Central memory CD8-positive, alpha-beta T cell (primary cell): ENCODE measurements around the gene HBQ1.

Experiments used
- ATAC-seq: fragments of 150-1000 bp; cut with Tn5 transposase; replicated peaks from 2 replicates; pipeline ENCODE4 v1.10.0; 2022; ENCODE audit warnings: mild to moderate bottlenecking, moderate FRiP score, moderate number of reproducible peaks; ENCODE audit not compliant: poor library complexity, severe bottlenecking; ENCODE audit errors: extremely low read depth
- DNase-seq, 2 donors: peaks; one replicate each; pipeline ENCODE4 v3.0.0; 2021; ENCODE audit warnings: low spot score in 2 of 2
- H3K27ac Mint-ChIP-seq: one replicate; pipeline ENCODE4 v1.8.0; 2022; ENCODE audit warnings: low read depth, mild to moderate bottlenecking, moderate library complexity, mixed read lengths
- H3K27me3 Mint-ChIP-seq: one replicate; pipeline ENCODE4 v1.8.0; 2022; ENCODE audit warnings: mixed read lengths
- H3K36me3 Mint-ChIP-seq: one replicate; pipeline ENCODE4 v1.8.0; 2022; ENCODE audit warnings: mild to moderate bottlenecking, moderate library complexity, mixed read lengths; ENCODE audit not compliant: insufficient read depth
- H3K4me1 Mint-ChIP-seq: one replicate; pipeline ENCODE4 v1.8.0; 2022; ENCODE audit warnings: mixed read lengths
- H3K4me3 Mint-ChIP-seq: one replicate; pipeline ENCODE4 v1.8.0; 2022; ENCODE audit warnings: mild to moderate bottlenecking, moderate library complexity, mixed read lengths
- H3K9me3 Mint-ChIP-seq: one replicate; pipeline ENCODE4 v1.8.0; 2022; ENCODE audit warnings: mixed read lengths

Gene HBQ1

DNA sequence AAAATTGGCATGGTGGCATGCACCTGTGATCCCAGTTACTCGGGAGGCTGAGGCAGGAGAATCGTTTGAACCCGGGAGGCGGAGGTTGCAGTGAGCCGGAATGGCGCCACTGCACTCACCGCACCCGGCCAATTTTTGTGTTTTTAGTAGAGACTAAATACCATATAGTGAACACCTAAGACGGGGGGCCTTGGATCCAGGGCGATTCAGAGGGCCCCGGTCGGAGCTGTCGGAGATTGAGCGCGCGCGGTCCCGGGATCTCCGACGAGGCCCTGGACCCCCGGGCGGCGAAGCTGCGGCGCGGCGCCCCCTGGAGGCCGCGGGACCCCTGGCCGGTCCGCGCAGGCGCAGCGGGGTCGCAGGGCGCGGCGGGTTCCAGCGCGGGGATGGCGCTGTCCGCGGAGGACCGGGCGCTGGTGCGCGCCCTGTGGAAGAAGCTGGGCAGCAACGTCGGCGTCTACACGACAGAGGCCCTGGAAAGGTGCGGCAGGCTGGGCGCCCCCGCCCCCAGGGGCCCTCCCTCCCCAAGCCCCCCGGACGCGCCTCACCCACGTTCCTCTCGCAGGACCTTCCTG lies at the start of gene HBQ1:
HBQ1 (plus strand) TSS at position 359 of the 575 bp plus-strand sequence; CDS start at position 387, 28 bp downstream.
- no peak for DNase-seq
- Mint-ChIP-seq H3K4me3 (peak within 1 kb of the TSS; percentile 48), H3K4me1 (no peaks in the 10 kb centered on the region), H3K36me3 (peaks cover 4% of the 10 kb centered on the region), H3K27me3 (peaks cover 22% of the 10 kb centered on the region), H3K9me3 (no peaks in the 10 kb centered on the region), H3K27ac (no peak within 1 kb of the TSS)
- no peak for ATAC-seq

DNA sequence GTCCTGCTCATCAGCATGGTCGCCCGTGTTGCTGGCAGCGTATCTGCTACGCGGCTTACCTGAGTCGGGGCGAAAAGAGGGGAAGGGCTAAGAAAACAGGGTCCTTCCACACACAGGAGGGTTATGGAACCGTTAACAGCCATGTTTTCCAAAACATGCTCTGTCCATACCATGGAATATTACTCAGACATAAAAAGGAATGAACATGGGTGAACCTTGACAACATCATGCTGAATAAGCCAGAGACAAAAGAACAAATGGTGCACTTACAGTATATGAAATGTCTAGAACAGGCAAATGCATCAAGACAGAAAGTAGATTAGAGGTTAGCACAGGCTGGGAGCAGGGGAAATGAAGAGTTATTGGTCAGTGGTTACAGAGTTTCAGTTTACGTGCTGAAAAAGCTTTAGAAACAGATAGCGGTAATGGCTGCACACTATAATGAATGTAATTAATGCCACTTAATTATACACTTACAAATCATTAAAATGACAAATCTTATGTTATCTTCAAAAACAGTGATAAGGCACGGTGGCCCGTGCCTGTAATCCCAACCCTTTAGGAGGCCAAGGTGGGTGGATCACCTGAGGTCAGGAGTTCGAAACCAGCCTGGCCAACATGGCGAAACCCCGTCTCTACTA lies 49.6 kb upstream of the HBQ1 start:
- ATAC-seq = no peak
- H3K36me3 Mint-ChIP-seq = peaks cover 10% of the 10 kb centered on the region
- peaks cover 25% of the 10 kb centered on the region for H3K4me1 Mint-ChIP-seq
- no peak overlapping the region for H3K4me3 Mint-ChIP-seq
- no peaks in the 10 kb centered on the region for H3K27me3 Mint-ChIP-seq
- no peak overlapping the region for H3K27ac Mint-ChIP-seq
- DNase-seq = no peak
- no peaks in the 10 kb centered on the region for H3K9me3 Mint-ChIP-seq

DNA sequence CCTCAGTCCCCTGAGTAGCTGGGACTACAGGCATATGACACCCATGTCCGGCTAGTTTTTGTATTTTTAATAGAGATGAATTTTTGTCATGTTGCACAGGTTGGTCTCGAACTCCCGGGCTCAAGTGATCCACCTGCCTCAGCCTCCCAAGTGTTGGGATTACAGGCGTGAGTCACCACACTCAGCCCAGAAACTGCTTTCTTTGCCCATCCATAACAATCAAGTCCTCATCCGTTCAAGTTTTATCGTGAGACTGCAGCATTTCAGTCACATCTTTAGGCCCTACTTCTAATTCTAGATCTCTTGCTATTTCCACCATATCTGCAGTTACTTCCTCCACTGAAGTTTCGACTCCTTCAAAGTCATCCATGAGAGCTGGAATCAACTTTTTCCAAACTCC lies 48.1 kb upstream of the HBQ1 start:
- peaks cover 6% of the 10 kb centered on the region for H3K36me3 Mint-ChIP-seq
- H3K9me3 Mint-ChIP-seq = no peaks in the 10 kb centered on the region
- H3K4me3 Mint-ChIP-seq = no peak overlapping the region
- peaks cover 32% of the 10 kb centered on the region for H3K4me1 Mint-ChIP-seq
- no peaks in the 10 kb centered on the region for H3K27me3 Mint-ChIP-seq
- no peak for ATAC-seq
- no peak overlapping the region for H3K27ac Mint-ChIP-seq
- no peak for DNase-seq

DNA sequence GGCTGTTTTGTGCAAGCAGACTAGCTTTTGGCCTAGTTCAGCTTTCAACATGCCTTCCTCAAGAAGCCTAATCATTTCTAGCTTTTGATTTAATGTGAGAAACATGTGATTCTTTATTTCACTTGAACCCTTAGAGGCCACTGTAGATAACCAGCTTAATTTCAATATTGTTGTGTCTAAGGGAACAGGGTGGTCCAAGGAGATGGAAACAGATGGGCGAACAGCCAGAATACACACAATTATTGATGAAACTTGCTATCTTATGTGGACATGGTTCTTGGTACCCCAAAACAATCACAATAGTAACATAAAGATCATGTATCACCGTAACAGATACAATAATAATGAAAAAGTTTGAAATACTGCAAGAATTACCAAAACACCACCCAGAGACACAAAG lies 46.5 kb upstream of the HBQ1 start:
- H3K4me1 Mint-ChIP-seq = peaks cover 32% of the 10 kb centered on the region

DNA sequence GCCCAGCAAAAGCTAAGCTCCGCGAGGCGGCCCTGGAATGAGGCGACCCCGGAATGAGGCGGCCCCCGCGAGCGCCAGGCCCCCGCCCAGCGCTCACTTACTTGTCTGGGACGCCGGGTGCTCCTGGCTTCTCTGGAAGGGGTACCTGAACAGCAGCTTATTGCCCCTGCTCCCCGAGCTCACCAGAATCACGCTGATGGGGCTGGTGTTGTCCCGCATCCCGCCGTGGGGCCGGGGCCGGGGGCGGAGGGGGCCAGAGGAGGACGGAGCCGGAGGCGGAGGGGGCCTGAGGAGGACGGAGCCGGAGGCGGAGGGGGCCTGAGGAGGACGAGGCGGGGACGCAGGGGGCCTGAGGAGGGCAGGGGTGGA lies 42.2 kb upstream of the HBQ1 start:
- ATAC-seq = peak; percentile 20
- DNase-seq = peak in 1 of 2 donors; percentile 17
- H3K4me1 Mint-ChIP-seq = peaks cover 18% of the 10 kb centered on the region

More for the DNA sequence above, 46.5 kb upstream of the HBQ1 start:
- ATAC-seq (no peak), DNase-seq (no peak)
- H3K27me3 Mint-ChIP-seq = no peaks in the 10 kb centered on the region
- H3K9me3 Mint-ChIP-seq = no peaks in the 10 kb centered on the region
- peaks cover 12% of the 10 kb centered on the region for H3K36me3 Mint-ChIP-seq
- H3K27ac Mint-ChIP-seq = no peak overlapping the region
- H3K4me3 Mint-ChIP-seq = no peak overlapping the region

DNA sequence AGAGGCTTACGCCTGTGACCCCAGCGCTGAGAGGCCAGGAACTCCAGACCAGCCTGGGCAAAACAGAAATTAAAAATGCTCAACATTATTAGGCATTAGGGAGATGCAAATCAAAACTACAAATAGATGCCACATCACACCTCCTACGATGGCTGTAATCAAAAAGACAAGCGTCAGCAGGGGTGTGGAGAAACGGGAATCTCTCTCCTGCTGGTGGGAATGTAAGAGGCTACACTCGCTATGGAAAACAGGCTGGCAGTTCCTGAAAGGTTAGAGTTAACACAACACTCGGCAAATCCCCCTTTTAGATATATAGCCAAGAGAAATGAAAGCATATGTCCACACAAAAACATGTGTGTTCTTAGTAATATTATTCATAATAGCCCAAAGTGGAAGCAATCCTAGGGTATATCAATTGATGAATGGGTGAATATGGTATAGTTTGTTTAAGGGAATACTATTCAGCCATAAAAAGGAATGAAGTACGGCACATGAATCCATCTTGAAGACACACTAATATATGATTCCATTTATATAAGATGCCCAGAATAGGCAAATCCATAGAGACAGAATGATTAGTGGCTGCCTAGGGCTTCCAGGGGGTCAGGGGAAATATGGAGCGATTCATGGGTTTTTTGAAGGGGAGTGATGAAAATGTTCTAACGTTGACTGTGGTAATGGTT lies 39.9 kb upstream of the HBQ1 start:
- H3K27me3 Mint-ChIP-seq = peaks cover 18% of the 10 kb centered on the region
- H3K4me1 Mint-ChIP-seq = peaks cover 7% of the 10 kb centered on the region
- peaks cover 14% of the 10 kb centered on the region for H3K36me3 Mint-ChIP-seq
- DNase-seq (no peak), ATAC-seq (no peak)
- no peak overlapping the region for H3K27ac Mint-ChIP-seq
- no peaks in the 10 kb centered on the region for H3K9me3 Mint-ChIP-seq
- H3K4me3 Mint-ChIP-seq = peak overlapping the region; percentile 40

More for the DNA sequence above, 42.2 kb upstream of the HBQ1 start:
- H3K27ac Mint-ChIP-seq = peak overlapping the region; percentile 96
- H3K27me3 Mint-ChIP-seq = no peaks in the 10 kb centered on the region
- H3K4me3 Mint-ChIP-seq = peak overlapping the region; percentile 83
- H3K36me3 Mint-ChIP-seq = peaks cover 16% of the 10 kb centered on the region
- no peaks in the 10 kb centered on the region for H3K9me3 Mint-ChIP-seq

DNA sequence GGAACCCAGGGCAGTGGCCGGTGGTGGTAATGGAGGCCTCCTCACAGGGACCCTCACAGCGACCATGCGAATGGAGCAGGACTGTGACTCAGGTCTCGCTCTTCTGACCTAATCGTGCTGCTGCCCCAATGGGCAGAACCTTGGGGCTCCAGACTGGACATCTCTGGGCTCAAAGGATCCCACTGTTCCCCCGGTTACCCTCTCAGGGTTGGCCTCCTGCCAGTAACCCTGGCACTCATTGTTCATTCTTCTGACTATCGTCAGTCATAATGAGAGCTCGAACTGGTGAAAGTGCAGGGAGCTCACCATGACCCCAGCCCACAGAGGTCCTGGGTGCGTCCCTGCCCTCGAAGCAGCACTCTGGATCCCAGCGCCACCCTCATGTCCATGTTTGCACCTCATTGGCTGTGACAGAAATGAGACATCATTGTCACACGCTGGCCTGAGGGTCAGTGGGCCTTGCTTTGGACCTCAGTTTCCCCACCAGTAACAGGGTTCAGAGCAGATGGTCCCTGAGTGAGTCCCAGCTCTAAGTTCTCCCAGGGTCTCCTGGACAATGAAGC lies 37.8 kb upstream of the HBQ1 start:
- Mint-ChIP-seq H3K9me3 (no peaks in the 10 kb centered on the region), H3K36me3 (peaks cover 14% of the 10 kb centered on the region), H3K4me3 (no peak overlapping the region), H3K4me1 (no peaks in the 10 kb centered on the region), H3K27me3 (peaks cover 28% of the 10 kb centered on the region), H3K27ac (no peak overlapping the region)
- no peak for ATAC-seq
- no peak for DNase-seq

DNA sequence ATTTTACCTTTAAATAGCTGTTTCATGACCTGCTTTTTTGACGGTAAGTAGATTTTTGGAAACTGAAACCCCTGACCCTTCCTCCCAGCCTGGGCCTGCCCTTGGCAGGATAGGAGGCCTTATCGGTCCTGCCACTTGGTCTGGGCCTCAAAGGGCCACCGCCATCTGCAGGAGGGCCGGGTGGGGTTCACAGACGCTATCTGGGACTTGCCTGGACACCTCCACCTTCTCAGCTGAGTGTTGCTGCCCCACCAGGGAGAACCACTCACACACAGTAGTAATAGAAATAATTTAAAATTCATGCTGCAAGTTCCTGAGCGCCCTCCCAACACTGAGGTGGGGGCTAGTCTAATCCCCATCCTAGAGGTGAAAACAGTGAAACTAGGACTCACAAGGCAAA lies 37.2 kb upstream of the HBQ1 start:
- H3K4me1 Mint-ChIP-seq = no peaks in the 10 kb centered on the region
- ATAC-seq (no peak), DNase-seq (no peak)
- peaks cover 11% of the 10 kb centered on the region for H3K36me3 Mint-ChIP-seq
- no peaks in the 10 kb centered on the region for H3K9me3 Mint-ChIP-seq
- no peak overlapping the region for H3K27ac Mint-ChIP-seq
- no peak overlapping the region for H3K4me3 Mint-ChIP-seq
- H3K27me3 Mint-ChIP-seq = peaks cover 28% of the 10 kb centered on the region

DNA sequence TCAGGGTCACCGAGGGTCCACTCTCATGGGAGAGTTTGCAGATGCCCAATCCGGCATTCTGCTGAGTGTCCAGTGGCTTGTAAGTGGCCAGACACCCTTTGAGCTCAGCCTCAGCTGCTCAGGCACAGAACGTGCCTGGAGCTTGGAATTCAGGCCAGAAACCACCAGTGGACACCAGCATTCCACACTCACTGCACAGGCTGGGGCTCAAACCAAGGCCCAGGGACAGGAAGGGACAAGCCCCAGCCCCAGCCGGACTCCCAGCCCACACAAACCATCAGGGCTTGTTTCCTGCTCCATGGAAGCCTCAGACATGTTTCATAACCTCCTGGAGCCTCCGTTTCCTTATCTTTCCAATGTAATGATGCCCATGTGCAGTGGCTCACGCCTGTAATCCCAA lies 36.8 kb upstream of the HBQ1 start:
- ATAC-seq = no peak
- Mint-ChIP-seq H3K4me1 (no peaks in the 10 kb centered on the region), H3K36me3 (peaks cover 10% of the 10 kb centered on the region), H3K27ac (no peak overlapping the region), H3K4me3 (no peak overlapping the region), H3K27me3 (peaks cover 28% of the 10 kb centered on the region), H3K9me3 (no peaks in the 10 kb centered on the region)
- no peak for DNase-seq

DNA sequence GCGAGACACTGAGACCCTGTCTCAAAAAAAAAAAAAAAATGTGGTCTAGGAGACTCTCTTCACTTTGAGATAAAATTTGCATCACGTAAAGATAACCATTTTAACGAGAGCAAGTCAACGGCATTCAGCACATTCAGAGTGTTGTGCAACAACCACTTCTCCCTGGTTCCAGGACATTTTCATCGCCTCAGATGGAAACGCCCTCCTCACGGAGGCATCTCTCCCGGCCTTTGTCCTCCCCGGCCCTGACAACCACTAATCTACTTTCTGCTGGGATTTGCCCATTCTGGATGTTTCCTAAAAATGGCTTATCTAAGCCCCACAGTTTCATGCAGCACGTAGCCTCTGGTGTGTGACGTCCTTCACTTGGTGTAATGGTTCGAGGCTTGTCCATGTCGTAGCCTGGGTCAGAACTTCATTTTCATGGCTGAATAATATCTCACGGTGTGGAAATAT lies 35.4 kb upstream of the HBQ1 start:
- DNase-seq = no peak
- H3K36me3 Mint-ChIP-seq = peaks cover 6% of the 10 kb centered on the region
- no peak for ATAC-seq
- no peaks in the 10 kb centered on the region for H3K4me1 Mint-ChIP-seq
- H3K9me3 Mint-ChIP-seq = no peaks in the 10 kb centered on the region
- H3K4me3 Mint-ChIP-seq = no peak overlapping the region
- peaks cover 28% of the 10 kb centered on the region for H3K27me3 Mint-ChIP-seq
- no peak overlapping the region for H3K27ac Mint-ChIP-seq

DNA sequence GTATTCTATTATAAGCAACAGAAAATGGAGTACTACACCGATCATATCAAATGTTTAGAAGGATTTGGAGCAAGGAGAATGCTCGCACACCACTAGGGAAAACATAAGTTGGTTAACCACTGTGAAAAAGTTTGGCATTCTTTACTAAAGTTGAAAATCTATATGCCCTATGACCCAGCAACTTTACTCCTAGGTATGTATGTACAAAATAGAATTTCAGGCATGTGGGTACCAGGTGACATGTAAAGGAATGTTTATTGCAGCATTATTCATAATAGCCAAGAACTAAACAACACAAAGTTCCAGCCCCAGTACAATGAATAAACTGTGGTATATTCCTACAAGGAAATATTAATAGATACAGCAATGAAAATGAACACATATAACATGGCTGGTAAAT lies 33.6 kb upstream of the HBQ1 start:
- no peak for ATAC-seq
- Mint-ChIP-seq H3K27ac (no peak overlapping the region), H3K9me3 (no peaks in the 10 kb centered on the region), H3K4me1 (no peaks in the 10 kb centered on the region), H3K36me3 (no peaks in the 10 kb centered on the region), H3K4me3 (no peak overlapping the region), H3K27me3 (peaks cover 28% of the 10 kb centered on the region)
- DNase-seq = no peak

DNA sequence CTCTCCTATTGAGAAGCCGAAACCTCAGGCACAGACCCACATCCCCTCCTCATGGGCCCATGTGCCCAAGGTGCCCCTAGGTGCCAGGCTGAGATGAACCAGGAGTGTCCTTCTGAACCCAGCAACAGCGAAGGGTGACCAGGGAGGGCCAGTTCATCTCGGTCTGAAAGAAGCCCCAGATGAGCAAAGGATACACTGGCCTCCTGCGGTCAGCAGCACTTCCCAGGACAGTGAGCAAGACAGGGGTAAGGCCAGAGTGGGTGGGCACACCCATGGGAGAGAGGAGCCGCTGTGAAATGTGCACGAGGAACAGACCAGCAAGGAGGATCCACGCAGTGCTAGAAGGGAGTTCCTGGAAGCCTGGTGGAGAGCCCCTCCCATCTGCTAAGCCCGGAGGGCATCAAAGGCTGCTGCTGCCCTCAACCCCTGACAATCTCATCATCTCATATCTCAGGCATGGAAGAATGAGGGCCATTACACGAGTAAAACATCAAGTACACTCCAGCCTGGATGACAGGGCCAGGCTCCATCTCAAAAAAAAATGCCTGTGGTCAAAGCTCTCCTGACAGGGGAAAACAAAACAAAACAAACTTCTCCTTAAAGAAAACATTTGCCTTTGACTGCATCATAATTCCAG lies 31.1 kb upstream of the HBQ1 start:
- no peaks in the 10 kb centered on the region for H3K9me3 Mint-ChIP-seq
- H3K36me3 Mint-ChIP-seq = no peaks in the 10 kb centered on the region
- no peaks in the 10 kb centered on the region for H3K4me1 Mint-ChIP-seq
- ATAC-seq = no peak
- no peak overlapping the region for H3K27ac Mint-ChIP-seq
- peaks cover 19% of the 10 kb centered on the region for H3K27me3 Mint-ChIP-seq
- H3K4me3 Mint-ChIP-seq = no peak overlapping the region
- DNase-seq = no peak
